ENCODE results near the gene ANXA11.

- TF ChIP-seq POLR2A (IDR thresholded peaks at IDR 0.05; ENCODE audit: low read length) (no peak), GATA1 (IDR thresholded peaks at IDR 0.05; ENCODE audit: low read depth, low read length) (no peak)
These were observed 61.2 kb downstream of the ANXA11 start for GRCh38 chr10:80144067-80144695.
